ENCODE data around the gene DOCK4.

GRCh38 chr7:112058686-112059085 lies 147.5 kb downstream of the DOCK4 start:
- TF ChIP-seq EGR1 (IDR thresholded peaks at IDR 0.05) = no peak
- TF ChIP-seq TCF12 (IDR thresholded peaks at IDR 0.05; ENCODE audit: low read depth) = no peak
- TF ChIP-seq FOXM1 (IDR thresholded peaks at IDR 0.05; ENCODE audit: borderline replicate concordance, low read depth) = no peak
- TF ChIP-seq CEBPB (IDR thresholded peaks at IDR 0.05) = no peak
- no peak for TF ChIP-seq YY1 (IDR thresholded peaks at IDR 0.05; ENCODE audit: low read depth)
